ENCODE data around the gene CTNND1. TPM values are rescaled to one million over a fixed set of nuclear protein-coding genes. Genes with fewer than 3 reads are reported as not detected.

CTNND1 gene
- total RNA-seq, 2 donors from 2014 or later, result 190 to 216 TPM

GRCh38 chr11:57805780-57806179, 44.2 kb downstream of the CTNND1 start:
- DNase-seq, result no peak
- Histone ChIP-seq H3K27ac (ENCODE audit: low read depth, low read length) (no peak overlapping the region), H3K4me3 (ENCODE audit: low read length) (no peak overlapping the region), H3K27me3 (ENCODE audit: control insufficient read depth, insufficient read depth, low read length, poor library complexity, severe bottlenecking) (no peaks in the 10 kb centered on the region), H3K9me3 (ENCODE audit: control insufficient read depth, low read length) (no peaks in the 10 kb centered on the region), H3K4me1 (ENCODE audit: control insufficient read depth, insufficient read depth, low read length) (peaks cover 7% of the 10 kb centered on the region), H3K36me3 (ENCODE audit: control insufficient read depth, insufficient read depth, low read length) (peaks cover 94% of the 10 kb centered on the region), H3K9ac (ENCODE audit: extremely low read depth, low read length, poor library complexity, severe bottlenecking) (no peak overlapping the region)
- peaks cover 13% of the 10 kb centered on the region for H3K4me1 Mint-ChIP-seq
- H3K36me3 Mint-ChIP-seq (ENCODE audit: low read depth), result peaks cover 79% of the 10 kb centered on the region
- WGBS, 2 experiments (ENCODE audit: insufficient coverage in 1 of 2, insufficient read length in 1 of 2), result 97 to 98% methylated on average over 3 of the region's 3 CpGs
- no peaks in the 10 kb centered on the region for H3K9me3 Mint-ChIP-seq
- no peak for TF ChIP-seq CTCF (conservative IDR thresholded peaks at IDR 0.05)
- H3K27me3 Mint-ChIP-seq (ENCODE audit: insufficient read depth), result no peaks in the 10 kb centered on the region
- no peak overlapping the region for H3K27ac Mint-ChIP-seq
- H3K4me3 Mint-ChIP-seq, result no peak overlapping the region

- WGBS, 2 experiments (ENCODE audit: insufficient coverage in 1 of 2, insufficient read length in 1 of 2), result 87 to 98% methylated on average over 6 of the region's 6 CpGs
- no peak overlapping the region for H3K4me3 Mint-ChIP-seq
Measured at GRCh38 chr11:57812634-57813033, 51.0 kb downstream of the CTNND1 start.

DNA sequence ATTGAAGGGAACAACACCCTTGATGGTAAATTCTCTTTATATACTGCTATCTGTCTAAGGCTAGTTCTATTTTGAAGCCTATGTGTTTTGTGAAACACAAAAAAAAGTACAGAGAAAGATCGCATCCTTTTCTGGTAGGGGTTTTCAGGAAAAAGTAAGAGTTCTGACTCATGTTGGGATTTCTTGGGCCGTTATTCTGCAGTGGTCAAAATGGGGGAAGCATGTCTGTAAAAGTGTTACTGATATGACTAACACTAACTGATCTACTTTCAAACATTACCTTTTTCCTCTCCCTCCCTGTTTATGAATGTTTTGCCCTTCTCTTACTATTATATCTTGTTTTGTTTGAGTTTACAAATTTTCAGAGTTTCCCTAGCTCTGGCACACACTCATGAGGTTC, 53.9 kb downstream of the CTNND1 start:
- Histone ChIP-seq H3K36me3 (ENCODE audit: control insufficient read depth, insufficient read depth, low read length) (peaks cover 90% of the 10 kb centered on the region), H3K4me3 (ENCODE audit: low read length) (no peak overlapping the region), H3K4me1 (ENCODE audit: control insufficient read depth, insufficient read depth, low read length) (peaks cover 5% of the 10 kb centered on the region), H3K9ac (ENCODE audit: extremely low read depth, low read length, poor library complexity, severe bottlenecking) (no peak overlapping the region), H3K27me3 (ENCODE audit: control insufficient read depth, insufficient read depth, low read length, poor library complexity, severe bottlenecking) (no peaks in the 10 kb centered on the region), H3K27ac (ENCODE audit: low read depth, low read length) (no peak overlapping the region), H3K9me3 (ENCODE audit: control insufficient read depth, low read length) (no peaks in the 10 kb centered on the region)
- no peak for TF ChIP-seq CTCF (conservative IDR thresholded peaks at IDR 0.05)
- H3K27me3 Mint-ChIP-seq (ENCODE audit: insufficient read depth), result no peaks in the 10 kb centered on the region
- H3K4me1 Mint-ChIP-seq, result no peaks in the 10 kb centered on the region
- no peak for DNase-seq
- H3K36me3 Mint-ChIP-seq (ENCODE audit: low read depth), result peaks cover 69% of the 10 kb centered on the region
- 97 to 100% methylated on average over 1 to 2 of the region's 2 CpGs for WGBS, 2 experiments (ENCODE audit: insufficient coverage in 1 of 2, insufficient read length in 1 of 2)
- H3K27ac Mint-ChIP-seq, result no peak overlapping the region
- no peaks in the 10 kb centered on the region for H3K9me3 Mint-ChIP-seq
- no peak overlapping the region for H3K4me3 Mint-ChIP-seq

More at GRCh38 chr11:57812634-57813033, 51.0 kb downstream of the CTNND1 start:
- H3K4me1 ChIP-seq (ENCODE audit: control insufficient read depth, insufficient read depth, low read length), result no peaks in the 10 kb centered on the region
- no peaks in the 10 kb centered on the region for H3K9me3 ChIP-seq (ENCODE audit: control insufficient read depth, low read length)
- H3K27me3 Mint-ChIP-seq (ENCODE audit: insufficient read depth), result no peaks in the 10 kb centered on the region
- no peak for TF ChIP-seq CTCF (conservative IDR thresholded peaks at IDR 0.05)
- no peaks in the 10 kb centered on the region for H3K9me3 Mint-ChIP-seq
- H3K36me3 Mint-ChIP-seq (ENCODE audit: low read depth), result peaks cover 79% of the 10 kb centered on the region
- H3K9ac ChIP-seq (ENCODE audit: extremely low read depth, low read length, poor library complexity, severe bottlenecking), result no peak overlapping the region
- no peaks in the 10 kb centered on the region for H3K27me3 ChIP-seq (ENCODE audit: control insufficient read depth, insufficient read depth, low read length, poor library complexity, severe bottlenecking)
- no peak for DNase-seq
- peaks cover 99% of the 10 kb centered on the region for H3K36me3 ChIP-seq (ENCODE audit: control insufficient read depth, insufficient read depth, low read length)
- H3K27ac Mint-ChIP-seq, result no peak overlapping the region
- no peak overlapping the region for H3K27ac ChIP-seq (ENCODE audit: low read depth, low read length)
- no peaks in the 10 kb centered on the region for H3K4me1 Mint-ChIP-seq
- H3K4me3 ChIP-seq (ENCODE audit: low read length), result no peak overlapping the region

Measured in endodermal cell (in vitro differentiated cells).